ENCODE measurements around the gene CLK3. TPM values are rescaled to one million over a fixed set of nuclear protein-coding genes. Genes with fewer than 3 reads are reported as not detected.
A peak's percentile ranks its signal among the peaks of the same experiment; 100 is the strongest.
"Not testable (repeated sequence)": the region's sequence is repeated elsewhere in the genome, so short reads cannot be mapped to it uniquely, and the experiment has no call there.

CLK3 gene
- total RNA-seq, 2 experiments from 2014 or later = 134 to 148 TPM

DNA sequence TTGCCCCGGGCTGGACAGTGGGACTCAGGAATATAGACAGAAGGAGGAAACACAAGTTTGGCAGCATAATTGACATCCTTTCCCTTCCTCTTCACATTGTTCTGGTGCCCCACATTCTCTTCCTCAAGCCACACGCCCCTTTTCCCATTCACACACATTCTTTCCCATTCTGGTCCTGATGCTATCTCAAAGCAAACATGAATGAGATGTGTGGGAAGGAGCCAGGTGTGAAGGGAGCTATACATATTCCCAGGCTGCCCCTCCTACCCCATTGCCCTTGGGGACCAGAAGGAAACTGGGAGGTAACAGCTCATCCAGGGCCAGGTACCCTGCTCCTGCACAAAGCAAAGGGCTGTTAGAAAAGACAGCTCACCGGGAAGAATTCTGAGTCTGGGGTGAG, 23.4 kb upstream of the CLK3 start:
- POLR2A ChIA-PET = no interaction called here
- no peak for ATAC-seq (ENCODE audit: low read depth)
- peaks cover 7% of the 10 kb centered on the region for H3K36me3 Mint-ChIP-seq
- H3K4me3 Mint-ChIP-seq = no peak overlapping the region
- H3K4me1 Mint-ChIP-seq = no peaks in the 10 kb centered on the region
- H3K27ac Mint-ChIP-seq = no peak overlapping the region
- DNase-seq = no peak
- no peaks in the 10 kb centered on the region for H3K27me3 Mint-ChIP-seq
- no peaks in the 10 kb centered on the region for H3K9me3 Mint-ChIP-seq

DNA sequence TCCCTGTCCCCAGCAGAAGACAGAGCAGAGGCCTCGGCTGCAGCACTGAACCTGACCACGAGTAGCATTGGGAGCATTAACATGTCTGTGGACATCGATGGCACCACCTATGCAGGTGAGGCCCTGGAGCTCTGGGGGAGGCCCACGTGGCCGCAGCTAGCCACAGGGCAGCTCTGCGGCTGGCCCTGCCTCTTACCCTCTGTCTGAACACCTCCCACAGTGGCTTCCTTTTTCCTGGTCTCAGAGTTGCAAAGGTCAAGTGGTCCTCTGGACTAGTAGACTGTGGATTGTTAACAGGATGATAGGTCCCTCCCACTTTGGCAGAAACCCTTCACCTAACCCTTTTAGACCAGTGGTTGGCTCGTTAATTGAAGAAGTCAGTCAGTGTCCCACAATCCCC, 22.5 kb upstream of the CLK3 start:
- POLR2A ChIA-PET = no interaction called here
- no peak for ATAC-seq (ENCODE audit: low read depth)
- Mint-ChIP-seq H3K4me1 (peaks cover 5% of the 10 kb centered on the region), H3K4me3 (no peak overlapping the region), H3K36me3 (peaks cover 7% of the 10 kb centered on the region), H3K9me3 (no peaks in the 10 kb centered on the region), H3K27me3 (no peaks in the 10 kb centered on the region), H3K27ac (no peak overlapping the region)
- no peak for DNase-seq

DNA sequence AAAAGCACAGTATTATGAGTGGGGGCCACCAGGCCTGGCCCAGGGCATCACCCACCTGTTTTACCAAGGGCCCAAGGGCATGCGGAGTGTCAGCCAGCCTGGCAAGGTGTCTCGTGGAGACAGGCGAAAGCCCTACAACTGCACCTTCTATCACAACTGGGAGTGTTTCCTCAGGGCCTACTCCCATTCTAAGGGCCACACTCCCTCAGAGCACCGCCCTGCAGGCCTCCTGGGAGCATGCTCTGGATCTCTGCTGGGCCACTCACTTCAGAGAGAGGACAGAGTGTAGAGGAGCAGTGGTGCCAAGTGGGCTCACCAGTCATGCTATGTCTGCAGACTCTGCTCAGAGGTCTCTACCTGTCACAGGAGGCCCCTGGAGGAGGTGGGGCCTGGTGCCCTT, 21.2 kb upstream of the CLK3 start:
- H3K36me3 Mint-ChIP-seq = peaks cover 7% of the 10 kb centered on the region
- H3K27ac Mint-ChIP-seq = no peak overlapping the region
- DNase-seq = no peak
- no peak overlapping the region for H3K4me3 Mint-ChIP-seq
- peaks cover 12% of the 10 kb centered on the region for H3K4me1 Mint-ChIP-seq
- POLR2A ChIA-PET = no interaction called here
- ATAC-seq (ENCODE audit: low read depth) = no peak
- no peaks in the 10 kb centered on the region for H3K9me3 Mint-ChIP-seq
- no peaks in the 10 kb centered on the region for H3K27me3 Mint-ChIP-seq

GRCh38 chr15:74595271-74595670, 20.4 kb upstream of the CLK3 start:
- Mint-ChIP-seq H3K4me1 (peaks cover 14% of the 10 kb centered on the region), H3K27ac (no peak overlapping the region), H3K9me3 (no peaks in the 10 kb centered on the region), H3K36me3 (peaks cover 5% of the 10 kb centered on the region), H3K27me3 (no peaks in the 10 kb centered on the region), H3K4me3 (no peak overlapping the region)
- ATAC-seq (ENCODE audit: low read depth) = no peak
- no peak for DNase-seq
- POLR2A ChIA-PET = no interaction called here

GRCh38 chr15:74596736-74597135, 18.9 kb upstream of the CLK3 start:
- H3K36me3 Mint-ChIP-seq; DNase-seq; H3K27me3 Mint-ChIP-seq; H3K9me3 Mint-ChIP-seq; POLR2A ChIA-PET; H3K4me3 Mint-ChIP-seq; ATAC-seq (ENCODE audit: low read depth); H3K27ac Mint-ChIP-seq: not testable (repeated sequence)
- H3K4me1 Mint-ChIP-seq = peaks cover 14% of the 10 kb centered on the region

- Mint-ChIP-seq H3K4me1 (peaks cover 14% of the 10 kb centered on the region), H3K27ac (peak overlapping the region; percentile 9)
- not testable (repeated sequence) for H3K27me3 Mint-ChIP-seq; ATAC-seq (ENCODE audit: low read depth); H3K36me3 Mint-ChIP-seq; H3K4me3 Mint-ChIP-seq; H3K9me3 Mint-ChIP-seq; DNase-seq
- POLR2A ChIA-PET = interaction anchor here (1.8 to 4.0 kb wide), 3 partner anchors 15 to 136 kb away, joined by 6 to 49 read pairs (median 20); partner anchors contain the start of genes ARID3B, CLK3 and UBL7
Measured at GRCh38 chr15:74597146-74597705, 18.4 kb upstream of the CLK3 start.

DNA sequence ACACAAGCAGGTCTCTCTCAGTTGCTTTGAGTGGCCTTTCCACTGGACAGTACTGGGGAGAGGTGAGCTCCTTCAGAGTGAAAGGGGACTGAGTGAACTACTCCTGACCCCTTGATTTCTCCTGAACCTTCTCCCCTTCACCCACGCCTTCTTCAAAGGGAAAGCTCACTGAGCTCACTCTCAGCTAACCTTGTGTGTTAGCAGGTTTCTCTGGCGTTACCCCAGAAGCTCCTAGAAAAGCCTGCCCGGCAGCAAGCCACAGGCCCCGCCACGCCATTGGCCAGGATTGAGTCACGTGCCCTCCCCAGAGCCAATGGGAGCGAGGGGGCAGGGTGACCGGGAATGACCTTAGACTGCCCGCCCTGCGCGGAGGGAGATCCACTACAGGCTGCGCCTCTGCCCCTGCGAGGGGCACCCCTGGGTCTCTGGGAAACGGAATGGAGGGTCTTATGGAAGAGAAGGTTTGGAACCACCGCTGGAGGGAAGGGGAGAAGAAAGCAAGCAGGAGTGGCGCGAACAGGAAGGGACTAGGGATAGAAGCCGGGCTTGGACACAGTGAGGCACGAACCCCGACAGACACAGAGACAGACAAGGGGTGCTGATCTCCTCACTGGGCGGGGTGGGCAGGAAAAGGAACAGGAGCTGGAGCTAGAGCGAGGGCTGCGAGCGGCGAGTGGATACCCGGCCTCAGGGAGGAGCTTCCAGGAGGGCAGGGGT, 17.4 kb upstream of the CLK3 start:
- POLR2A ChIA-PET = interaction anchor here (0.6 to 4.0 kb wide), 10 partner anchors 14 to 220 kb away, joined by 3 to 49 read pairs (median 4); partner anchors contain the start of genes ARID3B, CLK3 and UBL7

DNA sequence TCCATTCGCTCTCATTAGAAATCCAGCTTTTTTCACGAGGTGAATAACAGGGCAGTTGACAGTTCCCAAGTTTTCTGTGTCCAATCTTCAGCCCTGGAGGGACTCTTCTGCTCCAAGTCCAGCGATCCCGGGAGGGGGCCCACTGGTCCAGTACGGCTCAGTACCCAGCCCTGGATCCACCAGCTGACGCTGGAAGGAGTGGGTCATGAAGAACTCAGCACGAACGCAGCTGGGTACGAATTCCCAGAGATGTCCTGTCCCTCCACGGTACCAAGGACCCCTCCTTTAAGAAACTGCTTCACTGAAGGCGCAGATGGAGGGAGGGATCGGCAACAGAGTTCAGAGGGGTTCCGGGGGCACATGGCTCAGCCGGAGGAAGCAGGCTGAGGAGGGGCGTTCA, 16.5 kb upstream of the CLK3 start:
- H3K4me3 Mint-ChIP-seq = peak overlapping the region; percentile 96
- no peaks in the 10 kb centered on the region for H3K27me3 Mint-ChIP-seq
- H3K27ac Mint-ChIP-seq = peak overlapping the region; percentile 95
- H3K36me3 Mint-ChIP-seq = peaks cover 4% of the 10 kb centered on the region
- no peaks in the 10 kb centered on the region for H3K9me3 Mint-ChIP-seq
- peaks cover 14% of the 10 kb centered on the region for H3K4me1 Mint-ChIP-seq
- POLR2A ChIA-PET = interaction anchor here (0.6 to 4.0 kb wide), 6 partner anchors 13 to 221 kb away, joined by 3 to 49 read pairs (median 6); partner anchors contain the start of genes ARID3B, CLK3 and UBL7
- no peak for DNase-seq
- no peak for ATAC-seq (ENCODE audit: low read depth)

More for the DNA sequence above, 17.4 kb upstream of the CLK3 start:
- Mint-ChIP-seq H3K27me3 (no peaks in the 10 kb centered on the region), H3K4me3 (peak overlapping the region; percentile 96), H3K4me1 (peaks cover 14% of the 10 kb centered on the region), H3K27ac (peak overlapping the region; percentile 95), H3K36me3 (peaks cover 4% of the 10 kb centered on the region), H3K9me3 (no peaks in the 10 kb centered on the region)
- peak; percentile 96 for ATAC-seq (ENCODE audit: low read depth)
- peak; percentile 90 for DNase-seq

DNA sequence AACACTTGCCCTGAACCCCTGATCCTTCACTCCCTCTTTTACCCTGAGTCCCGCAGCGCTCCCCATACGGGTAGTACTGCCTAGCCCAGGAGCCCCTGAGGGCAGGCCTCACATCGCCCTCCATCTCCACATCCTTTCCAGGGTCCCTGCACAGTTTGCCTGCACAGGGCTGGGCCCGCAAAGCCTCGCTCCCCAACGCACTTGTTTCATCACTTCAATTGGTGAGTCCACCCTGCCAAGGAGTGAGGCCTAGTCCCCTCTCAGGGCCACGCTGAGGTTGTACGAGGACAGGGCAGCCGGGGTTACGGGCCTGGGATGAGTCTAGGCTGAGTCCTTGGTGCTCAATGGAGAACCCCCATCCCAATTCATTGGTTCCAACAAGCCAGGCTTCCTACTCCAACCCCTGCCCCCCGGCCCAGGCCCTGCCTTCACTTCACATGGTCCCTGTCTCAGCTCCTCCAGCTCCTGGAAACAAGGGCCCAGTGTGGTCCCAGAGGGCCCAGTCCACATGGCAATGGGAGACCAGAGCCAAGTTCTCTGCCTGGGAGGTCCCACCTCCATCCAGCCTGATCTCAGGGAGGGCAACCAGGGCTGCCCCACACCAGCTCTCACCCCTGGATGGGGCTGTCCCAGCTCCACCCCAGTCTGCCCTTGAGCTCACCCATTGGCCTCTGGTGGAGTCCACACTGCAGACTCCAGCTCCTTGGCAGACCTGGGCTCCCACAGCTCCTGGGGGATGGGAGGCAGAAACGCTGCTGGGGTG, 12.4 kb upstream of the CLK3 start:
- DNase-seq = no peak
- H3K9me3 Mint-ChIP-seq = no peaks in the 10 kb centered on the region
- H3K4me1 Mint-ChIP-seq = peaks cover 10% of the 10 kb centered on the region
- H3K4me3 Mint-ChIP-seq = no peak overlapping the region
- no peaks in the 10 kb centered on the region for H3K36me3 Mint-ChIP-seq
- ATAC-seq (ENCODE audit: low read depth) = no peak
- H3K27ac Mint-ChIP-seq = no peak overlapping the region
- POLR2A ChIA-PET = interaction anchor here (0.9 to 1.0 kb wide), 2 partner anchors 12 to 219 kb away, joined by 3 to 4 read pairs; no protein-coding TSS in a partner anchor
- no peaks in the 10 kb centered on the region for H3K27me3 Mint-ChIP-seq

- Mint-ChIP-seq H3K4me3 (no peak overlapping the region), H3K9me3 (no peaks in the 10 kb centered on the region), H3K27ac (no peak overlapping the region), H3K36me3 (no peaks in the 10 kb centered on the region), H3K4me1 (peaks cover 7% of the 10 kb centered on the region), H3K27me3 (no peaks in the 10 kb centered on the region)
- ATAC-seq (ENCODE audit: low read depth) = peak; percentile 7
- POLR2A ChIA-PET = interaction anchor here (1.0 kb wide), 1 partner anchor 11 kb away, joined by 4 read pairs; no protein-coding TSS in a partner anchor
- DNase-seq = no peak
Measured at GRCh38 chr15:74603789-74604705, 11.6 kb upstream of the CLK3 start.

- Mint-ChIP-seq H3K4me3 (no peak overlapping the region), H3K27ac (peak overlapping the region; percentile 20), H3K9me3 (no peaks in the 10 kb centered on the region), H3K27me3 (no peaks in the 10 kb centered on the region), H3K36me3 (no peaks in the 10 kb centered on the region), H3K4me1 (peaks cover 1% of the 10 kb centered on the region)
- DNase-seq (no peak), ATAC-seq (ENCODE audit: low read depth) (no peak)
- POLR2A ChIA-PET = no interaction called here
Measured at GRCh38 chr15:74604983-74605794, 10.4 kb upstream of the CLK3 start.

GRCh38 chr15:74605795-74606150, 9.9 kb upstream of the CLK3 start:
- POLR2A ChIA-PET = interaction anchor here (0.6 kb wide), 1 partner anchor 83 kb away, joined by 4 read pairs; no protein-coding TSS in a partner anchor
- no peaks in the 10 kb centered on the region for H3K27me3 Mint-ChIP-seq
- DNase-seq (no peak), ATAC-seq (ENCODE audit: low read depth) (no peak)
- H3K4me3 Mint-ChIP-seq = no peak overlapping the region
- no peaks in the 10 kb centered on the region for H3K36me3 Mint-ChIP-seq
- H3K4me1 Mint-ChIP-seq = peaks cover 1% of the 10 kb centered on the region
- no peaks in the 10 kb centered on the region for H3K9me3 Mint-ChIP-seq
- peak overlapping the region; percentile 20 for H3K27ac Mint-ChIP-seq

Measured in activated naive CD8-positive, alpha-beta T cell treated with anti-CD3 and anti-CD28 coated beads, Interleukin-2, amount 10 ng/mL, durations not matched to agents 7 days and 5 days (primary cell).